GM18508 (cell line): ENCODE results near the gene CKAP5.
"Not testable (repeated sequence)": the region's sequence is repeated elsewhere in the genome, so short reads cannot be mapped to it uniquely, and the experiment has no call there.

ENCODE experiments used
- ATAC-seq: cut with Tn5 transposase; IDR thresholded peaks from one replicate; pipeline ENCODE4 v1.9.1; 2021; ENCODE audit warnings: moderate number of reproducible peaks; ENCODE audit not compliant: insufficient read depth, unreplicated experiment

The CKAP5 gene

DNA sequence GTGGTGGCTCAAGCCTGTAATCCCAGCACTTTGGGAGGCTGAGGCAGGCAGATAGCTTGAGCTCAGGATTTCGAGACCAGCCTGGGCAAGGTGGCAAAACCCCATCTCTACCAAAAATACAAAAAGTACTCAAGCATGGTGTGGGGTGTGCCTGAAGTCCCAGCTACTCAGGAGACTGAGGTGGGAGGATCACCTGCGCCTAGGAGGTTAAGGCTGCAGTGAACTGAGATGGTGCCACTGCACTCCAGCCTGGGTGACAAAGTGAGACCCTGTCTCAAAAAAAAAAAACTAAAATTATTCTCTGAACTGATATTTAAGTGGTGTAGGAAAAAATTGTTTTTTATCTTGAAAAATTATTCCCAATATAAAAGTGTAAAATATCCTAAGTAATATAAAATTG lies 46.4 kb downstream of the CKAP5 start:
- not testable (repeated sequence) for ATAC-seq

DNA sequence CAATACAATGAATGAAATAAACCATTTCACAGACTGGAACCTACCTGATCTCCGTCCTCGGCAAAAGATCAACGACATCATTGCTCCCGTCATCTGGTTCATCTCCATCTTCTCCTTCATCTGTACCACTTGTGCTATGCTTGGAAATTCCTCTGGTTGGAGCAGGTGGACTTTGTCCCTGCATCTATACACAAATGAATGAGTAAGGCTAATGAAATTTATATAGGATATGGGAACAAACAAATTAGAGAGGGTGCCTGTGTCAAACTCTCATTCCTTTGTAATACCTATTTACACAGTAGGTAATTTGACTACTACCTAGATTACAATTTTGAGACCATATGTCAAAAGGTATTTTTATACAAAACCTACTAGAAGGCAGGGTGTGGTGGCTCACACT lies 67.7 kb downstream of the CKAP5 start:
- ATAC-seq = no peak

DNA sequence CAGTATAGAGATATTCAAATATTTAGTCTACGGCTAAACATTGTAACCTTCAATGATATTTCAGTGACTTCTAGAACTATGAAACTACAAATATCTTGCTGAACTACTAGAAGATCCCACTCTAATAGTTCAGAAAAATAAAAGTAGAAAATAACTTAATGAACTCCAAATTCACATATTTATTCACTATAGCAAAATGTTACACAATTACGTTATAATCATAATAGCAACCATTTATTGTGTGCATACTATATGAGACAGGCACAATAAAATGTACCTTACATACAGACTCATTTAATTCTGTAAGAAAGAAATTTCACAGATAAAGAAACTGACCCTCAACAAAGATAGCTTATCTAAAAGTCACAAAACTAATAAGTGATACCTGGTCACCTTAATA lies 69.2 kb downstream of the CKAP5 start:
- ATAC-seq = no peak

DNA sequence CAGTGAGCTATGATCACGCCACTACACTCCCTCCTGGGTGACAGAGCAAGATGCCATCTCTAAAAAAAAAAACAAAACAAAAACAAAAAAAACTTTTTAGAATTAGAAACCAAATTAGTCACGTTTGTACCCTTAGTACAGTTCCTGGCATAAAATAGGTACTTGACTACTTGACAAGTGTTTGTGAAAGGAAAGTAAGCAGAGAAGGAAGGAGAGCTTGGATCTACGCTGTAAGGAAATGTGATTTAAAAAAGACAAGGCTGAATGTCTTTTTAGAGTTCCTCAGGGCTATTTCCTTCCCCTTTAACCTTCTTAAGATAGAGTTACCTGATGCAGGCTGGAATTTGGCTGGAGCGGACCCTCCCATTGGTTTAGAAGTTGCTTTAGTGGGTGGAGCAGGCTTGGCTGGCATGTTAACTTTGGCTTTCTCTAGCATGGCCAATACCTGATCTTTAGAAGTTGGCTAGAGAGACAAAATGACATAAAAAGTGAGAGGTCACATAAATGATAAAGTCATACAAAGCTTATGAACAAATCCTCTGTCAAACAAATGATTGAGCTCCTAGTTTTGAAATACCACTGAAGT lies 76.4 kb downstream of the CKAP5 start:
- ATAC-seq = no peak

DNA sequence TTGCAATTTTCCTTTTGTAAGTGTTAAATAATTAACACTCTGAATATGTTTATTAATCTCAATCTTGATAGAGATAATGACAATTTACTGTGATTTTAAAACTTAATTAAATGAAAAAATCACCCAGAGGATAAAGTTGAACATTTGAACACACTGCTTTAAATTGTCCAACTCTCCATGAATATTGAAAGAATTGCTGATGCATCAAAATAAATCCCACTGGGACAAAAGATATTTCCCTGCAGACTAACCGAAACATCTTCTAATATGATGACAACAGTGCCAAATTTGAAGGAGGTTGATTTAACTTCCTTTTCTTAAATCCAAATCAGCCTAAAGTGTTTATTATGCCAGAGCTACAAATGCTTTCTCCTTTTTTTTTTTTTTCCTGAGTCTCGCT lies 79.4 kb downstream of the CKAP5 start:
- ATAC-seq = no peak

DNA sequence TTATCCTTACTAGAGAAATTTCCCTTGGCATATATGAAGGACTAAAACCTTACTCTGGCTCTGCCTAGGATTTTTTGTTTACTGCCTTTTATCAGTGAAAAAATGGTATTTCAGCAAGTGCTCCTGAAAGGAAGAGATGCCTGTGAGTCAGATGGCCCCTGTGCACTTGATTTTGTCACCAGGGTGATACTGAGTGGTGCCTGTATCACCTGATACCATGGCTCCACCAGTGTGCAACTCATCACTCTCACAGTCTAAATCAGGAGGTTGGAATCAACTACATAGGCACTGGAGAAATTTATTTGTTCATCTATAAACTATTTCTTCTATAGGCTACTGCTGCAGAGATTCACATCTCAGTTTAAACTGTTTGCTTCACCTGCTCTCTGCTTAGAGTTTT lies 83.8 kb downstream of the CKAP5 start:
- ATAC-seq = no peak

DNA sequence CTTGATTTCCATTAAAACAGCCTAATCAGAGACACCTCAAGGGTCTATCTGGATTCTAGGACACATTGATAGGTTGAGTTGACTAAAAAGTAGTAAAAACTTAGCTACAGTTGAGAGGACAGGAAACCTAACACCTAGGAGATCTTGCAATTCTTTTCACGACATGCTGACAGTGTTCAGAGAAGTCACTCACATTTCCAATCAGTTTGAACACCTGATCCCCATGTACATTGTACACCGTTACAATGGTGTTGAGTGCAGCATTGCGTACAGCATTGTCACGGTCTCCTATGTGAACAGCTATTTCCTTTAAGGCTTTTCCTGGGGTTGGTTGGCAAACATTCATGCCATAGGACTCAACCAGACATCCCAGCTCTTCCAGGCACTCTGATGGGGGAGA lies 84.3 kb downstream of the CKAP5 start:
- ATAC-seq = no peak

DNA sequence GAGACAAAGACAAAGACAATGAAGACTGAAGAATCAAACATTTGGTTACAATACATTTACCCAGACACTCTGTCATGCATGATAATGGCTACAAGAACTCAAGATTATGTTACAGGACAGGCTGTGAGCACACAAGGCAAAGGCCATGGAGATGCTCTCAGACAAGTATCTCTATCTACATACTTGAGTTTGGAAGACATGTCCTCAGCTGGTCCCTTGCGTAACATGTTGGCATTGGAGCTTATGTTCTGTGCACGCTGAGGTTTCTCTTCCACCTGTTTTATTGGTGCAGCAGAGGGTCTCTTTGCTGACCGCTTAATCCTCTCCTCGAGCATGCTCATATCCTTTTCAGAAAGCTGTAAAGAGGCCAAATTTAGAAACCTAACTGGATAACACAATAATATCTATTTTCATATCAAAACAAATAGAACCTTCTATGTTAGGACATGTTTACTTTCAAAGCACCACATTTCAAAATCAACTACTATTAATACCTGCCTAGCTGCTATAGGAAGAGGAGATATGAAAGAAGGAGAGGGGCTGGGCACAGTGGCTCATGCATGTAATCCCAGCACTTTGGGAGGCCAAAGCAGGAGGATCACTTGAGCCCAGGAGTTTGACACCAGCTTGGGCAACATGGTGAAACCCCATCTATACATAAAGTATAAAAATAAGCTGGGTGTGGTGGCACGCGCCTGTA lies 85.5 kb downstream of the CKAP5 start:
- no peak for ATAC-seq

DNA sequence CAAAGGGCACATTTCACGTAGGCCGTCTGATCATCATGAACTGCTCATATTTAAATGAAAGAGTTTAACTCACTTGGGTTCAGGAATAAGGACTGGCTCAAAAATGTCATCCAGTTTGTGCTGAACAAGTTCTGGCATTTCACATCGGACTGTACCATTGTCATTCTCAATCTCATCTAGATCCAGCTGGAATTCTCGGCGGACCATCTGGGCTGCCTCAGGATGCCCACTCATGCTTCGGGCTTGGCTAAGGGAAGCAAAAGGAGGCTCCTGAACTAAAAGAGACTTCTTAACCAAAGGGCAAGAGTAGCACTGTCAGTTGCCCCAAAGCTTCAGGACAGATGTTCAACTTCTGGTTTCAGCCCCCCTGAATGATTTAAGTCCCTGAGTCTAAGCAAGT lies 86.9 kb downstream of the CKAP5 start:
- no peak for ATAC-seq

DNA sequence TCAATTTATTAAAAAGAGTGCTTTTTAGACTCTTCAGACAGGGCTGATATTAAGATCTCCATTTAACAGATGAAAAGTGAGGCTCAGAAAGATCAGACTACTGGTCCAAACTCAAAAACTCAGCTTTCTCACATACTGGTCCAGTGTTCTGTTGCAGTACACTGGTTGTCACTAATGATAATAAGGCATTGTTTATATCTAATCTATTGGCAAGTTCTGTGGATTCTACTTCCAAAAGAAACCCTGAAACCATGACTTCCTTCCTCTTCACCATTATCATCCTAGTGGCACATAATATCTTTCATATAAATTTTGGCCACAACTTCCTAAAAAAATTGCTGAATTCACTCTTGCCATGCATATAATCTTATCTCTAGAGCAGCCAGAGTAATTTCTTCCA lies 90.1 kb downstream of the CKAP5 start:
- no peak for ATAC-seq

DNA sequence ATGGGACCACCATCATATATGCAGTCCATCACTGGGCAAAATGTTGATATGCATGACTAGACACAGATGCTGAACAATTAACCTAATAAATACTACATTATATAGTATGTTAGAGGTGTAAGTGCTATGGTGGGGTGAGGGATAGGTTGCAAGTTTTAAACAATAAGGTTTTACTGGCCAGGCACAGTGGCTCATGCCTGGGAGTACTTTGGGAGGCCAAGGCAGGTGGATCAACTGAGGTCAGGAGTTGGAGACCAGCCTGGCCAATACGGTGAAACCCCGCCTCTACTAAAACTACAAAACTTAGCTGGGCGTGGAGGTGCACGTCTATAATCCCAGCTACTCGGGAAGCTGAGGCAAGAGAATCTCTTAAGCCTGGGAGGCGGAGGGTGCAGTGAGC lies 98.9 kb downstream of the CKAP5 start:
- ATAC-seq = no peak

DNA sequence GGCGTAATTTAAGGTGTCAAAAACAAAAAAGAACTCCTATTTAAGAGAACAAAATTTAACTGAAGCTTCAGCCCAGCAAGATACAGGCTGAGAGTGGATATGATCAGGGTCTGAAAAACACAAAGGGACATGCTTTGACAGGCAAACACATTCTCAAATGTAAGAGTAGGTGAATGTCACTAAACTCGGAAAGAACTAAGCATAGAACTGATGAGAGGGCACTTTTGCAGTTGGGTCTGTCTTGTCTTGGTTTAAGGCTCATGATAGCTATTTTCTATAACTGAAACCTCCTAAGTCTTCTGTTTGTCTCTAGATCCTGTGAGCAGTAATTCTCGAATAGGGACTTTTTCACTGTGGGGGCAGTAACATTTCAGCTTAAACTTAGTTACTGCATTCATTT lies 100.1 kb downstream of the CKAP5 start:
- no peak for ATAC-seq

DNA sequence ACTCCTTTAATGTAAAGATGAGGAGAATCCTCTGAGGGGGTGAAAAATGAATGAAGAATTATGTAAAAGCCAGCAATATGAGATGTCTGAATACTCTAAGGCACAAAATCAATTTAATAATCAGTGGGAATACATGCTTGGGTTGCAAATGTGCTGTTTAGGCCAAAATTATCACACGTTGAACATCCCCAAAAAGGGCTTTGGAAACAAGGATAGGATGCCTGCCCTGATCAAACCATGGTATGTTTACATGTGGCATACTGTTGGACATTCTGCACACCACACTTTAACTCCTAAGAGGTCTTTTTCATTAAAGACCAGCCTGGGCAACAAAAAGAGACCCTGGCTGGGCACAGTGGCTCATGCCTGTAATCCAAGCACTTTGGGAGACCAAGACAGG lies 100.8 kb downstream of the CKAP5 start:
- no peak for ATAC-seq

DNA sequence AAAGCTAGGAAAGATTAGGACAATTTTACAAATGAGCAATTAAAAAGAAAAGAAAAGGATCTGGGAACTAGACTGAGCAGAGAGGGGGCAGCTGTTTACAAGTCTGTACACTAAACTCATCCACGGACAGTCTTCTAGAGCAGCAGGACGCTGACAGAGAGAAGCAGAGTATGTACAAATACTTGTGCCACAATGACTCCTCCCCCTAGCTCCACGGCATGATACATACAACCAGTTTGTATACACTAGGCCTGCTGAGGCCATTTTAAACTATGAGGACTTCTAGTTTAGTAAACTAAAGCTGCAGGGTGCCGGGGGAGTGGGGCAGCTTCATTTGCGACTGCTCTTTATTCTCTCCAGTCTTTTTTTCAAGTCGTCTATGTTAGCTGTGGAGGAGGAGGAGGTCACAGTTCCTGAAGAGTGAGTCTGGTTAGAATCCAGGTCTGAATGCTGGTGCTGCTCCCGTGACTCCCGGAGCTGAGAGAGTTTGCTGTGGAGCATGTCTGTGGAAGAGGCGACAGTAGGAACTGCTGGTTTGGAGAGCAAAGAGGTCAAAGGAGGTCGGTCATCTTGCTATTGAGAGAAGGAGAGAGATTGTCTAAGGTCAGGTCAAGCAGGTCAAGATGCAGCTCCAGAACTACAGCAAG lies 102.3 kb downstream of the CKAP5 start:
- no peak for ATAC-seq

DNA sequence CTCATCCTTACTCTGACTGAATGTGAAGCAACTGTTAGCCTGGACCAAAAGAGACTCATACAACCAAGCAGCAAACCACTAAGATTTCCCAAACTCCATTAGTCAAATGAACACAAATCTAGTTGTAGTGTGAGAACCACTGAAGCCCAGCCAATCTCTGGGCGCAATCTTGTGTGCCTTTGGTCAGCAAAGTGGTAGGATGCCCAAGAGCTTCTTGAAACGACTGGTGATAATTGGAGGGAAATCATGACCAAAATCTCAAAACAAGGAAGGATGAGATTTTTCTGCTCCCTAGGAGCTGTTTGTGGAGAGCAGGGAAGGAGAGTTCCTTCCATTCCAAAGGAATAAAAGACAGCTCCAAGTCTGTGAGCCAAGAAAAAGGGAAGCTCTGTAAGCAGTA lies 103.0 kb downstream of the CKAP5 start:
- ATAC-seq = no peak

DNA sequence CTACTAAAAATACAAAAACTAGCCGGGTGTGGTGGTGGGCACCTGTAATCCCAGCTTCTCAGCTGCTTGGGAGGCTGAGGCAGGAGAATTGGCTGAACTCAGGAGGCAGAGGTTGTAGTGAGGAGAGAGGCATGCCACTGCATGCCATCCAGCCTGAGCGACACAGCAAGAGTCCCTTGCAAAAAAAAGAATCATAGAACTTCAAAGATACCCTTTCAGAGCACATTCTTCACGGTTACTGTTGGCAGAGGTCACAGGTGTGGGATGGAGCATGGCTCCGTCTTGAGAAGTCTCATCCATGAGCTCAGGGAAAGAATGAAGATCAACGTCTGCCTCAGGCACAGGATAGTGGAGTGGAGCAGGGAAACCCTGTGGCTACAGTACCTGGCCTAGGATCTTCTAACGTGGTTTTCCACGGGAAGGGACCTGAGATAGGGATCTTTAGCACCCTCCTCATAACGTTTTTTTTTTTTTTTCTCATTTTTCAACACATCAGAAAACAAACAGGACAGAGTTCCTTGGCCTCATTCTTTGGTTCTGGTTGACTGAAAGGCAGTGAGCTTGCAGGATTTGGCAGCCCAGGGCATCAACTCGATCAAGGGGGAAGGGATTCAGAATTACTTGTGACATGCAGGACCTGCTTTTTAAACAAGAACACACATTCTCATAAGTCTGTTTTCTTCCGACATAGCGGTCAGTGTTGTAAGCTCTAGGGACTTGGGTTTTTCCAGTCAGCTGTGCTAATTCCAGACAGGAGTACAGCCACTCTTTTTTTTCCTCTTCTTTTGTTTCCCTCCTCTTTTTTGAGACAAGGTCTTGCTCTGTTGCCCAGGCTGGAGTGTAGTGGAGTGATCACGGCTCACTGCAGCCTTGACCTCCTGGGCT lies 104.2 kb downstream of the CKAP5 start:
- ATAC-seq = no peak

DNA sequence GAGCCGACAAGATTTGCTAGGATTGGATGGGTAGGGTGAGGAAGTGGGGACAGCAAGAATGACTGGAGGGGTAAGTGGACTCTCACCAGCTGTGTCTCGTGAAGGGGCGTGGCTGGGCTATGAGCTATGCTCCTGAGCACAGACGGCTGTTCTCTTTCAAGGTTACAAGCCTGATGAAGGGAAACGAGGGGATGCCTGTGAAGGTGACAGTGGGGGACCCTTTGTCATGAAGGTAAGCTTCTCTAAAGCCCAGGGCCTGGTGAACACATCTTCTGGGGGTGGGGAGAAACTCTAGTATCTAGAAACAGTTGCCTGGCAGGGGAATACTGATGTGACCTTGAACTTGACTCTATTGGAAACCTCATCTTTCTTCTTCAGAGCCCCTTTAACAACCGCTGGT lies 107.2 kb downstream of the CKAP5 start:
- no peak for ATAC-seq

DNA sequence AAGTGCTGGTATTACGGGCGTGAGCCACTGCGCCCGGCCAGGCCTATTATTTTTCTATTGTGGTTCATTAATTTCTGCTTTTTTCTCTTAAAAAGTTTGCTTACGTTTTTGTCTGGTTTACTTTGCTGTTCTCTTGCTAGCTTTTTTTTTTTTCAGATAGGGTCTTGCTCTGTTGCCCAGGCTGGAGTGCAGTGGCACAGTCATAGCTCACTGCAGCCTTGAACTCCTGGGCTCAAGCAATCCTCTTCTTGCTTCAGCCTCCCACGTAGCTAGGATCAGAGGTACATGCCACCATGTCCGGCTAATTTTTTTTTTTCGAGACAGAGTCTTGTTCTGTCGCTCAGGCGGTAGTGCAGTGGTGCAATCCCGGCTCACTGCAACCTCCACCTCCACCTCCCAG lies 108.4 kb downstream of the CKAP5 start:
- no peak for ATAC-seq

DNA sequence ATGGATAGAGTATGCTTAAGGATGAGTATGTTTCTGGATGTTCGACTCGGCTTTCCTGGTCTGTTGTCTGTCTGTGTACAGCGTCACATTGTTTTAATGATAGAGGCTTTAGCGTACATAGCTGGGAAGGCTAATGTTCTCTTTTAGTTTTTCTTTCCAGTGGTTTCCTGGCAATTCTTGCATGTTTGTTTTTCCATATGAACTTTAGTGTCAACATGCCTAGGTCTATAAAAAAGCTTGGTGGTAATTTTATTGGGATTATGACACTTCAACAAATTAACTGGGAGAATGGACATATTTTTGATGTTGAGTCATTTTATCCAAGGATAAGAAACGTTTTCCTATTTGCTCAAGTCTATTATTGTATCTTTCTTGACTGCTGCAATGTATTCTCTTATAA lies 109.5 kb downstream of the CKAP5 start:
- no peak for ATAC-seq

DNA sequence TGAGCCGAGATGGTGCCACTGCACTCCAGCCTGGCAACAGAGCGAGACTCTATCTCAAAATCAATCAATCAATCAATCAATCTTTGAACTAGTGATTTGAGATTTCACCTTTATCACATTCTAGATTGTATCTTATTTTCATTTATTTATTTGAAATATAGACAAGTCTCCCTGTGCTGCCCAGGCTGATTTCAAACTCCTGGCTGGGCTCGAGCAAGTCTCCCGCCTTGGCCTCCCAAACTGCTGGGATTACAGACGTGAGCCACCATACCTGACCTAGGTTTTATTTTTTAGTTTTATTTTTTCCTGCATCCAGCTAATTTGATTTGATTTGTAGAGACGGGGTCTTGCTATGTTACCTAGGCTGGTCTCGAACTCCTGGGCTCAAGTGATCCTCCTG lies 109.9 kb downstream of the CKAP5 start:
- ATAC-seq = no peak

DNA sequence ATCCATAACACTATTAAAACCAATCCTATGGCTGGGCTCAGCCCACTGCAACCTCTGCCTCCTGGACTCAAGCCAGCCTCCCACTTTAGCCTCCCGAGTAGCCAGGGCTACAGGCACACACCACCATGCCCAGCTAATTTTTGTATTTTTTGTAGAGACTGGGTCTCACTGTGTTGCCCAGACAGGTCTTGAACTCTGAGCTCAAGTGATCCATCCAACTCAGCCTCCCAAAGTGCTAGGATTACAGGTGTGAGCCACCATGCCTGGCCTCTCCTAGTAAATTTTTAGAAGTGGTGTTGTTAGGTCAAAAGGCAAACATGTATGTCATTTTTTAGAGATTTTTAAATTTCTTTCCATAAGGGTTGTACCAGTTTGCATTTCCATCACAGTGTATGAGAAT lies 112.8 kb downstream of the CKAP5 start:
- ATAC-seq = no peak
